Measurements from ENCODE around the gene E2F1.

The E2F1 gene

GRCh38 chr20:33660685-33661058 lies 25.5 kb downstream of the E2F1 start:
- no peaks in the 10 kb centered on the region; the same call in 1 of the 2 replicates for H3K36me3 ChIP-seq (ENCODE audit: control insufficient read depth, low read length)
- no peak overlapping the region for H3K4me3 ChIP-seq (ENCODE audit: low read length)
- H3K4me1 ChIP-seq (ENCODE audit: control insufficient read depth, low read length), result peaks cover 23% of the 10 kb centered on the region
- no peaks in the 10 kb centered on the region; the same call in 1 of the 2 replicates for H3F3A ChIP-seq (ENCODE audit: control insufficient read depth, insufficient read depth)
- H3K27me3 ChIP-seq (ENCODE audit: control insufficient read depth, low read length), result no peaks in the 10 kb centered on the region
- H3K9me2 ChIP-seq (replicated peaks; ENCODE audit: control insufficient read depth, low read length), result no peaks in the 10 kb centered on the region
- H4K20me1 ChIP-seq (ENCODE audit: control insufficient read depth, insufficient read depth, low read depth, low read length), result no peaks in the 10 kb centered on the region
- no peak overlapping the region for H3K27ac ChIP-seq (ENCODE audit: low read depth, low read length)
- H3K79me2 ChIP-seq (ENCODE audit: control insufficient read depth, low read length), result no peaks in the 10 kb centered on the region
- TF ChIP-seq, protein P1, sequence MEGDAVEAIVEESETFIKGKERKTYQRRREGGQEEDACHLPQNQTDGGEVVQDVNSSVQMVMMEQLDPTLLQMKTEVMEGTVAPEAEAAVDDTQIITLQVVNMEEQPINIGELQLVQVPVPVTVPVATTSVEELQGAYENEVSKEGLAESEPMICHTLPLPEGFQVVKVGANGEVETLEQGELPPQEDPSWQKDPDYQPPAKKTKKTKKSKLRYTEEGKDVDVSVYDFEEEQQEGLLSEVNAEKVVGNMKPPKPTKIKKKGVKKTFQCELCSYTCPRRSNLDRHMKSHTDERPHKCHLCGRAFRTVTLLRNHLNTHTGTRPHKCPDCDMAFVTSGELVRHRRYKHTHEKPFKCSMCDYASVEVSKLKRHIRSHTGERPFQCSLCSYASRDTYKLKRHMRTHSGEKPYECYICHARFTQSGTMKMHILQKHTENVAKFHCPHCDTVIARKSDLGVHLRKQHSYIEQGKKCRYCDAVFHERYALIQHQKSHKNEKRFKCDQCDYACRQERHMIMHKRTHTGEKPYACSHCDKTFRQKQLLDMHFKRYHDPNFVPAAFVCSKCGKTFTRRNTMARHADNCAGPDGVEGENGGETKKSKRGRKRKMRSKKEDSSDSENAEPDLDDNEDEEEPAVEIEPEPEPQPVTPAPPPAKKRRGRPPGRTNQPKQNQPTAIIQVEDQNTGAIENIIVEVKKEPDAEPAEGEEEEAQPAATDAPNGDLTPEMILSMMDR (IDR thresholded peaks at IDR 0.05; ENCODE audit: low read depth, low read length, poor library complexity, severe bottlenecking), result no peak
- TF ChIP-seq EZH2phosphoT487 (IDR thresholded peaks at IDR 0.05; ENCODE audit: borderline replicate concordance, low read length), result no peak
- H3K4me2 ChIP-seq (ENCODE audit: low read length), result no peak overlapping the region
- no peaks in the 10 kb centered on the region for H3K9me3 ChIP-seq (ENCODE audit: control insufficient read depth, insufficient read depth, low read length)

- TF ChIP-seq EZH2phosphoT487 (IDR thresholded peaks at IDR 0.05; ENCODE audit: borderline replicate concordance, low read length), result no peak
- TF ChIP-seq, protein P1 (IDR thresholded peaks at IDR 0.05; ENCODE audit: low read depth, low read length, poor library complexity, severe bottlenecking), result no peak
- Histone ChIP-seq H3K4me2 (ENCODE audit: low read length) (no peak overlapping the region), H3K36me3 (ENCODE audit: control insufficient read depth, low read length) (no peaks in the 10 kb centered on the region; the same call in 1 of the 2 replicates), H3K79me2 (ENCODE audit: control insufficient read depth, low read length) (no peaks in the 10 kb centered on the region), H3K27ac (ENCODE audit: low read depth, low read length) (no peak overlapping the region), H3K9me2 (replicated peaks; ENCODE audit: control insufficient read depth, low read length) (no peaks in the 10 kb centered on the region), H3F3A (ENCODE audit: control insufficient read depth, insufficient read depth) (no peaks in the 10 kb centered on the region; the same call in 1 of the 2 replicates), H3K27me3 (ENCODE audit: control insufficient read depth, low read length) (no peaks in the 10 kb centered on the region), H3K4me1 (ENCODE audit: control insufficient read depth, low read length) (peaks cover 23% of the 10 kb centered on the region), H4K20me1 (ENCODE audit: control insufficient read depth, insufficient read depth, low read depth, low read length) (no peaks in the 10 kb centered on the region), H3K4me3 (ENCODE audit: low read length) (no peak overlapping the region), H3K9me3 (ENCODE audit: control insufficient read depth, insufficient read depth, low read length) (no peaks in the 10 kb centered on the region)
These were observed 26.0 kb downstream of the E2F1 start for GRCh38 chr20:33660035-33660684.

DNA sequence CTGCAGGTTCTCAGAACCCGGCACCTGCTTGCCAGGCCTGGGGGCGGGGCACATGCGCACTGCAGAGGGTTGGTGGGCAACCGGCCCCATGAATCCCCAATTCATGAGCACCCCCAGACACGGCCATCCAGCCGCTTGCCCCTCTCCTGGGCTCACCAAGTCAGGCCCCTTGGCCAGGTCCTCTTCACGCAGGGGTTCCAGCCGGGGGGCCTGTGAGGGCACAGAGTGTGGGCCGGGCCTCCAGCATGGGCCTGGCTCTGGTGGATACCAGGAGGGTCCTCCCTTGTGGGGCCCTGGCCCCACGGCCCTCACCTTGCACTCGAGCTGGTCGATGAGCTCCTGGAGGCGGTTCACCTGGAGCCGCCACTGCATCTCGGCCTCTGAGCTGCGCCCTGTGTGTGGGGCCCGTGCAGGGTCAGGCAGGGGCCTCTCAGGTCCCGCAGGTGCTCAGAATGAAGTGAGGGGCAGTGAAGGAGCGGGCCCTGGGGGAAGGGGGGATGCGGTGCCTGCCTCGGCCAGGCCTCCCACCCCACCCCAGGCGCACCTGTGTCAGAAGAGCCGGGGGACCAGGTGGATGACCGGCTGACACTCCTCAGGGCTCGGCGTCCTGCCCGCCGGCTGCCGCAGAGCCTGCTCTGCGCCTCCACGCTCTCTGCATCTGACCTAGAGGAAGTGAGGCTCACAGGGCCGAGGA lies 26.7 kb downstream of the E2F1 start:
- H3K9me2 ChIP-seq (replicated peaks; ENCODE audit: control insufficient read depth, low read length), result no peaks in the 10 kb centered on the region
- no peaks in the 10 kb centered on the region for H3K27me3 ChIP-seq (ENCODE audit: control insufficient read depth, low read length)
- no peak overlapping the region for H3K27ac ChIP-seq (ENCODE audit: low read depth, low read length)
- H3K79me2 ChIP-seq (ENCODE audit: control insufficient read depth, low read length), result no peaks in the 10 kb centered on the region
- no peaks in the 10 kb centered on the region for H3K9me3 ChIP-seq (ENCODE audit: control insufficient read depth, insufficient read depth, low read length)
- no peak overlapping the region for H3K4me2 ChIP-seq (ENCODE audit: low read length)
- no peaks in the 10 kb centered on the region; the same call in 1 of the 2 replicates for H3K36me3 ChIP-seq (ENCODE audit: control insufficient read depth, low read length)
- H4K20me1 ChIP-seq (ENCODE audit: control insufficient read depth, insufficient read depth, low read depth, low read length), result no peaks in the 10 kb centered on the region
- no peak overlapping the region for H3K4me3 ChIP-seq (ENCODE audit: low read length)
- peaks cover 19% of the 10 kb centered on the region for H3K4me1 ChIP-seq (ENCODE audit: control insufficient read depth, low read length)
- H3F3A ChIP-seq (ENCODE audit: control insufficient read depth, insufficient read depth), result no peaks in the 10 kb centered on the region; the same call in 1 of the 2 replicates
- no peak for TF ChIP-seq EZH2phosphoT487 (IDR thresholded peaks at IDR 0.05; ENCODE audit: borderline replicate concordance, low read length)
- TF ChIP-seq, protein P1 (IDR thresholded peaks at IDR 0.05; ENCODE audit: low read depth, low read length, poor library complexity, severe bottlenecking), result no peak

Data from DOHH2 (cell line).